K562 (cell line): ENCODE measurements around the gene HDHD2. TPM values are rescaled to one million over a fixed set of nuclear protein-coding genes. Genes with fewer than 3 reads are reported as not detected.

Experiments used
- ATAC-seq: fragments of 200-7000 bp; cut with Tn5 transposase; 3 replicates; pipeline ENCODE4 v1.9.1; 2020; ENCODE audit warnings: moderate library complexity
- BruUV-seq: library from RNA; stranded (reverse); fragments of 400-500 nt; replicated peaks from 2 replicates; lab custom pipeline; 2021; lab: Mats Ljungman, UMichigan
- CTCF ChIA-PET: fragments of 300-600 bp; formaldehyde crosslinking; extraction: SDS; loops from one replicate; lab custom pipeline; 2021; ENCODE audit warnings: low intra/inter-chr PET ratio; lab: Yijun Ruan, JAX
- POLR2A ChIA-PET: fragments of 300-600, 350-650 bp; sonication (Branson Sonifier 250); formaldehyde crosslinking; extraction: SDS; loops from one replicate; lab custom pipeline; 2021; ENCODE audit warnings: antibody characterized with exemption, inconsistent platforms; lab: Yijun Ruan, JAX
- DNase-seq, 4 experiments: peaks; one replicate each; pipeline versions ENCODE4 v3.0.0 to v3.0.0-alpha.2; 2011 to 2018; ENCODE audit warnings: low spot score in 3 of 4, mixed read lengths in 3 of 4; ENCODE audit errors: extremely low read depth in 1 of 4
- FAIRE-seq: peaks from 2 replicates; lab custom pipeline; 2011; peaks lifted over from hg19 to GRCh38; lab: Jason Lieb, UNC
- H2AFZ ChIP-seq: 2 replicates; pipeline ENCODE4 v1.6.0; 2011; ENCODE audit warnings: low read depth, low read length, control low read depth, inconsistent platforms
- H3K27ac ChIP-seq: fragments of 200-600 bp; 3 replicates; pipeline ENCODE4 v1.8.0; 2011; ENCODE audit warnings: low read depth, mild to moderate bottlenecking, control low read depth, inconsistent platforms, low read length, moderate library complexity, mixed read lengths; ENCODE audit errors: extremely low read depth
- H3K27me3 ChIP-seq, 2 experiments: fragments of 300-600 bp in 1 of 2; 2 replicates in 1 of 2; 3 replicates in 1 of 2; pipeline versions ENCODE4 v1.6.0 to v1.8.0; 2011; ENCODE audit warnings: inconsistent platforms in 2 of 2, low read length in 2 of 2, mild to moderate bottlenecking in 1 of 2, mixed read lengths in 1 of 2, moderate library complexity in 1 of 2; ENCODE audit not compliant: control insufficient read depth in 2 of 2, insufficient read depth in 2 of 2
- H3K36me3 ChIP-seq: fragments of 300-600 bp; 3 replicates; pipeline ENCODE4 v1.8.0; 2011; ENCODE audit warnings: mild to moderate bottlenecking, low read length, inconsistent platforms; ENCODE audit not compliant: control insufficient read depth, insufficient read depth
- H3K4me1 ChIP-seq, 2 experiments: fragments of 200-600 bp in 1 of 2; replicated peaks in 1 of 2; 2 replicates in 1 of 2; 3 replicates in 1 of 2; pipeline versions ENCODE4 v1.5.1 to v1.8.0; 2011; ENCODE audit warnings: inconsistent platforms in 2 of 2, low read length in 2 of 2, mild to moderate bottlenecking in 1 of 2, mixed read lengths in 1 of 2, moderate library complexity in 1 of 2; ENCODE audit not compliant: control insufficient read depth in 2 of 2, insufficient read depth in 2 of 2
- H3K4me2 ChIP-seq: 2 replicates; pipeline ENCODE4 v1.6.1; 2011; ENCODE audit warnings: low read length, control low read depth, inconsistent platforms, mixed read lengths; ENCODE audit not compliant: insufficient read depth
- H3K4me3 ChIP-seq: fragments of 200-600 bp; sonication (generic), shearing (Covaris generic); 2 replicates; pipeline ENCODE4 v1.5.1; 2016; ENCODE audit warnings: control low read depth, inconsistent platforms
- H3K79me2 ChIP-seq: fragments of 200-600 bp; 3 replicates; pipeline ENCODE4 v1.8.0; 2011; ENCODE audit warnings: low read length, inconsistent platforms; ENCODE audit not compliant: control insufficient read depth, insufficient read depth
- H3K9ac ChIP-seq, 2 experiments: 2 replicates each; pipeline versions ENCODE4 v1.6.0 to v1.6.1; 2011; ENCODE audit warnings: low read depth in 2 of 2, low read length in 2 of 2, control low read depth in 1 of 2, inconsistent platforms in 1 of 2, mild to moderate bottlenecking in 1 of 2, mixed read lengths in 1 of 2; ENCODE audit not compliant: insufficient read depth in 1 of 2
- H3K9me1 ChIP-seq: one replicate; pipeline ENCODE4 v1.6.0; 2011; ENCODE audit warnings: inconsistent platforms, mild to moderate bottlenecking, low read length, moderate library complexity; ENCODE audit not compliant: control insufficient read depth, insufficient read depth
- H3K9me3 ChIP-seq: replicated peaks from 2 replicates; pipeline ENCODE4 v1.5.1; 2011; ENCODE audit warnings: low read depth, low read length, inconsistent platforms; ENCODE audit not compliant: control insufficient read depth, insufficient read depth
- H4K20me1 ChIP-seq: replicated peaks from 2 replicates; pipeline ENCODE4 v1.6.1; 2011; ENCODE audit warnings: low read length, inconsistent platforms, mixed read lengths; ENCODE audit not compliant: control insufficient read depth, insufficient read depth
- BRF2 ChIP-seq: IDR thresholded peaks from 3 replicates; pipeline ENCODE4 v1.6.1; 2011; ENCODE audit warnings: borderline replicate concordance, mild to moderate bottlenecking; ENCODE audit not compliant: insufficient read length, insufficient read depth
- GATAD2B ChIP-seq: fragments of 450-650 bp; IDR thresholded peaks from 2 replicates; pipeline ENCODE4 v1.6.1; 2017; ENCODE audit warnings: mild to moderate bottlenecking, borderline replicate concordance
- NFXL1 ChIP-seq: fragments of 450-650 bp; formaldehyde crosslinking; IDR thresholded peaks from 2 replicates; pipeline ENCODE4 v1.4.0; 2021; ENCODE audit warnings: mild to moderate bottlenecking
- ZNF253 ChIP-seq: fragments of 250-450 bp; sonication (Bioruptor Pico); conservative IDR thresholded peaks from 2 replicates; pipeline ENCODE4 v1.6.1; 2021; ENCODE audit warnings: mild to moderate bottlenecking
- in situ Hi-C: fragments of 300-500 bp; cut with MboI; formaldehyde crosslinking; loops from 4 replicates; pipeline ENCODE4 v1.15.0; 2018; ENCODE audit warnings: inconsistent platforms, mixed read lengths
- intact Hi-C: fragments of 100-400 bp; cut with micrococcal nuclease; formaldehyde crosslinking; loops from 2 replicates; pipeline ENCODE4 v1.14.2; 2022
- polyA plus RNA-seq, 8 experiments: library from polyadenylated mRNA; depleted of rRNA in 4 of 8; stranded (reverse) in 5 of 8; unstranded in 3 of 8; fragments of >200 nt; fragmentation: Nextera tagmentation in 2 of 8; fragmentation: Illumina TruSeq in 1 of 8; extraction: Ambion mirVana in 2 of 8; extraction: Trizol in 1 of 8; gene quantifications; 2 replicates each; pipeline versions ENCODE4 v1.2.1 to v1.2.3, GENCODE V29; 2011 to 2014; ENCODE audit warnings: inconsistent platforms in 1 of 8, missing spikeins in 1 of 8
- total RNA-seq, 7 experiments: library from RNA; depleted of rRNA in 6 of 7; stranded (reverse); fragments of >200 nt in 6 of 7; fragmentation: Illumina TruSeq in 2 of 7; extraction: Trizol in 2 of 7; gene quantifications; 2 replicates each; pipeline versions ENCODE4 v1.2.1 to v1.2.3, GENCODE V29; 2011 to 2021; ENCODE audit warnings: low replicate concordance in 1 of 7

HDHD2 gene
- total and polyA plus RNA-seq, 9 of the 15 experiments (the other 6 are each of a cell fraction or from before 2014, with no cell fraction given): 6.8 to 25.2 (median 21.5) TPM

DNA sequence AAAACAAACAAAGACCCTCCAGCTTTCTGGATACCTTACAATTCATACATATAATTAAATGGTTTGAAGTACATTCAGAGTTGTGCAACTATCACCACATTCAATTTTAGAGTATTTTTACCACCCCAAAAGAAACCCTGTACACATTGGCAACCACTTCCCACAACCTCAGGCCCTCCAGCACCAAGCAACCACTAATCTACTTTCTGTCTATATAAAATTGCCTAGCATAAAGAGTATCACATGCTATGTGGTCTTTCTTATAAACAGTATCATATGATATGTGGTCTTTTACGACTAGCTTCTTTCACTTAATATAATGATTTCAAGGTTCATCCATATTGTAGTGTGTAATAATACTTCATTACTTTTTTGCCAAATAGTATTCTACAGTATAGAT is 18.6 kb upstream of the HDHD2 start (continued):
- no peak for TF ChIP-seq GATAD2B

DNA sequence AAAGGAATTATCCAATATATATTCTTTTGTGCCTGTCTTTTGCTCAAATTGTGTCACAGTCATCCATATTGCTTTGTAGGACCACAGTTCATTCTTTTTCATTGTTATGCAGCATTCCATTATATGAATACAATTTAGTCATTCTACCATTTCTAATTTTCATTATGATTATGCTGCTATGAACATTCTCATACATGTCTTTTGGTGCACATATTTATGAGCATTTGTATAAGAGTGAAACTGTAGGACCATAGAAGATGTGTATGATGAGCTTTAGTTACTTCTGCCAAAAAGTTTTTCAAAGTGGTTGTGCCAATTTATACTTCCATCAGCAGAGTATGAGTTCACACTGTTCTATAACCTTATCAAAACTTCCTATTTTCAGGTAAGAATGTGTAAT is 18.2 kb upstream of the HDHD2 start:
- no peak for TF ChIP-seq ZNF253 (CRISPR knock-in tag)
- TF ChIP-seq NFXL1: no peak
- no peak for TF ChIP-seq BRF2
- intact Hi-C loops (no loop called here), in situ Hi-C loops (no loop called here)
- Histone ChIP-seq H3K4me2 (no peak overlapping the region), H3K4me3 (no peak overlapping the region), H3K79me2 (peaks cover 78% of the 10 kb centered on the region), H3K36me3 (peaks cover 2% of the 10 kb centered on the region; the same call in 1 of the 3 replicates), H3K9me3 (no peaks in the 10 kb centered on the region), H3K27me3 (no peaks in the 10 kb centered on the region), H3K9me1 (no peaks in the 10 kb centered on the region), H3K9ac (no peak overlapping the region), H2AFZ (no peak overlapping the region), H4K20me1 (peaks cover 15% of the 10 kb centered on the region; the same call in 1 of the 2 replicates), H3K27ac (no peak overlapping the region), H3K4me1 (peaks cover 0 to 10% of the 10 kb centered on the region in 2 experiments; a peak in 3 of 5 replicates)
- POLR2A ChIA-PET: no interaction called here
- CTCF ChIA-PET: no interaction called here
- ATAC-seq (no peak), DNase-seq (no peak), FAIRE-seq (no peak)
- BruUV-seq: no TSS peak
